ENCODE results near the gene IFNLR1. TPM values are rescaled to one million over a fixed set of nuclear protein-coding genes. Genes with fewer than 3 reads are reported as not detected.

IFNLR1 gene
- total RNA-seq, 4 donors from 2014 or later: 9.1 to 38.2 (median 36.1) TPM

GRCh38 chr1:24119489-24119858 lies 67.6 kb downstream of the IFNLR1 start:
- Histone ChIP-seq H3K27me3 (no peaks in the 10 kb centered on the region), H3K9me3 (no peaks in the 10 kb centered on the region), H3K36me3 (peaks cover 0 to 8% (median 0%) of the 10 kb centered on the region in 3 donors), H3K27ac (peak overlapping the region in 3 of 4 donors; percentile 44 to 96 (median 82)), H3K4me1 (peaks cover 0 to 52% (median 9%) of the 10 kb centered on the region in 4 donors), H3K4me3 (no peak overlapping the region)
- no peak for DNase-seq
- no peak for TF ChIP-seq POLR2A (IDR thresholded peaks at IDR 0.05)
- TF ChIP-seq CTCF (IDR thresholded peaks at IDR 0.05): no peak

GRCh38 chr1:24118410-24119242 lies 68.5 kb downstream of the IFNLR1 start:
- Histone ChIP-seq H3K27me3 (no peaks in the 10 kb centered on the region), H3K36me3 (peaks cover 0 to 8% (median 0%) of the 10 kb centered on the region in 3 donors), H3K4me3 (peak overlapping the region in 1 of 4 donors; percentile 2), H3K9me3 (no peaks in the 10 kb centered on the region), H3K27ac (peak overlapping the region in 3 of 4 donors; percentile 44 to 96 (median 82)), H3K4me1 (peaks cover 0 to 56% (median 9%) of the 10 kb centered on the region in 4 donors)
- DNase-seq: peak in 2 of 3 donors; percentile 85 to 87
- TF ChIP-seq POLR2A (IDR thresholded peaks at IDR 0.05) (peak in 1 of 2 donors; percentile 71), CTCF (IDR thresholded peaks at IDR 0.05) (no peak)

- no peaks in the 10 kb centered on the region for H3K9me3 ChIP-seq
- H3K27ac ChIP-seq: peak overlapping the region in 3 of 4 donors; percentile 44 to 96 (median 82)
- H3K36me3 ChIP-seq: peaks cover 0 to 1% (median 0%) of the 10 kb centered on the region in 3 donors
- DNase-seq: peak in 2 of 3 donors; percentile 75 to 86
- H3K27me3 ChIP-seq: no peaks in the 10 kb centered on the region
- TF ChIP-seq CTCF (IDR thresholded peaks at IDR 0.05) (no peak), POLR2A (IDR thresholded peaks at IDR 0.05) (peak in 1 of 2 donors; percentile 49)
- peaks cover 0 to 60% (median 9%) of the 10 kb centered on the region in 4 donors for H3K4me1 ChIP-seq
- peak overlapping the region in 1 of 4 donors; percentile 2 for H3K4me3 ChIP-seq
Measured at GRCh38 chr1:24117722-24118409, 69.2 kb downstream of the IFNLR1 start.

- no peak overlapping the region for H3K4me3 ChIP-seq
- no peaks in the 10 kb centered on the region for H3K9me3 ChIP-seq
- H3K36me3 ChIP-seq: no peaks in the 10 kb centered on the region
- no peak for DNase-seq
- H3K27me3 ChIP-seq: no peaks in the 10 kb centered on the region
- TF ChIP-seq POLR2A (IDR thresholded peaks at IDR 0.05): no peak
- TF ChIP-seq CTCF (IDR thresholded peaks at IDR 0.05): no peak
- peak overlapping the region in 1 of 4 donors; percentile 96 for H3K27ac ChIP-seq
- peaks cover 0 to 63% (median 9%) of the 10 kb centered on the region in 4 donors for H3K4me1 ChIP-seq
Measured at GRCh38 chr1:24117132-24117531, 70.0 kb downstream of the IFNLR1 start.

GRCh38 chr1:24114753-24115152 lies 72.3 kb downstream of the IFNLR1 start:
- no peak overlapping the region for H3K27ac ChIP-seq
- H3K36me3 ChIP-seq: no peaks in the 10 kb centered on the region
- H3K27me3 ChIP-seq: no peaks in the 10 kb centered on the region
- no peak overlapping the region for H3K4me3 ChIP-seq
- H3K4me1 ChIP-seq: peaks cover 0 to 42% (median 5%) of the 10 kb centered on the region in 4 donors
- H3K9me3 ChIP-seq: no peaks in the 10 kb centered on the region
- TF ChIP-seq POLR2A (IDR thresholded peaks at IDR 0.05) (no peak), CTCF (IDR thresholded peaks at IDR 0.05) (no peak)
- DNase-seq: peak in 1 of 3 donors; percentile 37

All from Peyer's patch (tissue), 4 donors.